Esophagus mucosa (tissue), 1 donor: Measurements from ENCODE around the gene TRIM46. TPM values are rescaled to one million over a fixed set of nuclear protein-coding genes. Genes with fewer than 3 reads are reported as not detected.
A peak's percentile ranks its signal among the peaks of the same experiment; 100 is the strongest.

ENCODE experiments used
- ATAC-seq: fragments of 200-7000 bp; cut with Tn5 transposase; one replicate; pipeline ENCODE4 v1.9.1; 2020
- total RNA-seq: library from RNA; stranded (reverse); gene quantifications from one replicate; pipeline ENCODE4 v1.2.4, GENCODE V29; 2023
- donor health status: DM: yes; HTN: yes; CAD: no.

Gene TRIM46
- total RNA-seq, 1 donor from 2014 or later: 0.12 TPM

GRCh38 chr1:155171836-155172731 is 1.6 kb upstream of the TRIM46 start:
- no peak for ATAC-seq

GRCh38 chr1:155172732-155173477 is 744 bp upstream of the TRIM46 start, which contains the start of gene KRTCAP2:
KRTCAP2 (minus strand) TSS chr1:155173304; CDS start chr1:155173224, 80 bp downstream.
- peak; percentile 70 for ATAC-seq

GRCh38 chr1:155174324-155175280 is 953 bp downstream of the TRIM46 start:
- ATAC-seq: no peak

- no peak for ATAC-seq
Measured at GRCh38 chr1:155175281-155175926, 1.8 kb downstream of the TRIM46 start.

GRCh38 chr1:155175927-155176371 is 2.3 kb downstream of the TRIM46 start:
- no peak for ATAC-seq

GRCh38 chr1:155176544-155177071 is 3.0 kb downstream of the TRIM46 start:
- peak; percentile 62 for ATAC-seq

- peak; percentile 70 for ATAC-seq
Measured at GRCh38 chr1:155177192-155177917, 3.7 kb downstream of the TRIM46 start.

- no peak for ATAC-seq
Measured at GRCh38 chr1:155177918-155178281, 4.3 kb downstream of the TRIM46 start.

GRCh38 chr1:155178441-155179111 is 4.9 kb downstream of the TRIM46 start:
- no peak for ATAC-seq

- no peak for ATAC-seq
Measured at GRCh38 chr1:155179112-155180031, 5.7 kb downstream of the TRIM46 start.

GRCh38 chr1:155181371-155182051 is 7.9 kb downstream of the TRIM46 start:
- ATAC-seq: no peak

GRCh38 chr1:155182052-155182550 is 8.5 kb downstream of the TRIM46 start:
- no peak for ATAC-seq

- no peak for ATAC-seq
Measured at GRCh38 chr1:155183775-155184221, 10.1 kb downstream of the TRIM46 start.

- peak; percentile 2 for ATAC-seq
Measured at GRCh38 chr1:155184351-155184811, 10.7 kb downstream of the TRIM46 start.

GRCh38 chr1:155184835-155185782 is 11.5 kb downstream of the TRIM46 start:
- peak; percentile 75 for ATAC-seq

- ATAC-seq: no peak
Measured at GRCh38 chr1:155185783-155186066, 12.1 kb downstream of the TRIM46 start.
